NCI-H146 treated with DMSO at 0.1 percent for 48 hours (cell line): ENCODE measurements around the gene ALK.
"Not testable (repeated sequence)": the region's sequence is repeated elsewhere in the genome, so short reads cannot be mapped to it uniquely, and the experiment has no call there.

ENCODE experiments used
- DNase-seq: peaks from one replicate; lab custom pipeline; 2025; ENCODE audit not compliant: unreplicated experiment; lab: John Stamatoyannopoulos, UW

ALK gene

GRCh38 chr2:29263886-29264285, 657.5 kb downstream of the ALK start:
- no peak for DNase-seq

- peak; percentile 27 for DNase-seq
These were observed 658.6 kb downstream of the ALK start for GRCh38 chr2:29262681-29263260.

GRCh38 chr2:29261003-29261402, 660.4 kb downstream of the ALK start:
- DNase-seq: no peak

GRCh38 chr2:29260142-29260772, 661.1 kb downstream of the ALK start:
- no peak for DNase-seq

GRCh38 chr2:29259221-29259620, 662.2 kb downstream of the ALK start:
- DNase-seq: no peak

- DNase-seq: no peak
These were observed 666.4 kb downstream of the ALK start for GRCh38 chr2:29255004-29255403.

- DNase-seq: not testable (repeated sequence)
These were observed 667.7 kb downstream of the ALK start for GRCh38 chr2:29253495-29254275.

- DNase-seq: no peak
These were observed 668.4 kb downstream of the ALK start for GRCh38 chr2:29253026-29253425.

- no peak for DNase-seq
These were observed 670.0 kb downstream of the ALK start for GRCh38 chr2:29251406-29251805.

- no peak for DNase-seq
These were observed 670.4 kb downstream of the ALK start for GRCh38 chr2:29250977-29251376.

GRCh38 chr2:29249666-29250253, 671.6 kb downstream of the ALK start:
- DNase-seq: no peak

GRCh38 chr2:29247336-29247914, 674.0 kb downstream of the ALK start:
- DNase-seq: no peak

- no peak for DNase-seq
These were observed 674.7 kb downstream of the ALK start for GRCh38 chr2:29246383-29247300.

- DNase-seq: peak; percentile 16
These were observed 675.5 kb downstream of the ALK start for GRCh38 chr2:29245742-29246382.

- not testable (repeated sequence) for DNase-seq
These were observed 676.2 kb downstream of the ALK start for GRCh38 chr2:29245035-29245741.

- DNase-seq: no peak
These were observed 678.6 kb downstream of the ALK start for GRCh38 chr2:29242621-29243375.

- no peak for DNase-seq
These were observed 679.3 kb downstream of the ALK start for GRCh38 chr2:29241955-29242565.

GRCh38 chr2:29241341-29241740, 680.0 kb downstream of the ALK start:
- DNase-seq: no peak
